ENCODE measurements around the gene SH3BP4. TPM values are rescaled to one million over a fixed set of nuclear protein-coding genes. Genes with fewer than 3 reads are reported as not detected.

SH3BP4 gene
- total and polyA plus RNA-seq, 2 experiments from 2014 or later = 59.3 to 100 TPM

GRCh38 chr2:235034265-235035118, 82.7 kb downstream of the SH3BP4 start:
- H3K27me3 ChIP-seq (replicated peaks; ENCODE audit: insufficient read depth) = no peaks in the 10 kb centered on the region
- in situ Hi-C loops (cut with MboI) = no loop called here
- no peak overlapping the region for H2AFZ ChIP-seq
- TF ChIP-seq EZH2 (IDR thresholded peaks at IDR 0.05; ENCODE audit: insufficient read depth, poor library complexity, severe bottlenecking) (no peak), EZH2phosphoT487 (IDR thresholded peaks at IDR 0.05; ENCODE audit: insufficient read depth, low read depth) (no peak)
- no peaks in the 10 kb centered on the region for H3K9me2 ChIP-seq (ENCODE audit: insufficient read depth)
- no peak overlapping the region for H3K9ac ChIP-seq
- no peak overlapping the region for H3K27ac ChIP-seq
- H3K79me2 ChIP-seq (ENCODE audit: insufficient read depth) = peaks cover 97% of the 10 kb centered on the region
- no peak overlapping the region for H3K4me2 ChIP-seq (ENCODE audit: unreplicated experiment)
- H3K36me3 ChIP-seq (ENCODE audit: low read depth) = peaks cover 35% of the 10 kb centered on the region
- 96 to 98% methylated on average over 30 of the region's 30 CpGs for WGBS, 2 experiments (ENCODE audit: low coverage in 1 of 2, low lambda C conversion rate in 2 of 2, missing lambda C conversion rate in 2 of 2)
- H3F3A ChIP-seq (ENCODE audit: insufficient read depth) = peaks cover 20% of the 10 kb centered on the region
- no peak for DNase-seq
- no peak overlapping the region for H3K4me3 ChIP-seq
- no peaks in the 10 kb centered on the region for H3K9me3 ChIP-seq (ENCODE audit: low read depth)
- no peaks in the 10 kb centered on the region; the same call in 1 of the 2 replicates for H4K20me1 ChIP-seq (ENCODE audit: insufficient read depth)
- no peaks in the 10 kb centered on the region for H3K4me1 ChIP-seq (ENCODE audit: insufficient read depth)

DNA sequence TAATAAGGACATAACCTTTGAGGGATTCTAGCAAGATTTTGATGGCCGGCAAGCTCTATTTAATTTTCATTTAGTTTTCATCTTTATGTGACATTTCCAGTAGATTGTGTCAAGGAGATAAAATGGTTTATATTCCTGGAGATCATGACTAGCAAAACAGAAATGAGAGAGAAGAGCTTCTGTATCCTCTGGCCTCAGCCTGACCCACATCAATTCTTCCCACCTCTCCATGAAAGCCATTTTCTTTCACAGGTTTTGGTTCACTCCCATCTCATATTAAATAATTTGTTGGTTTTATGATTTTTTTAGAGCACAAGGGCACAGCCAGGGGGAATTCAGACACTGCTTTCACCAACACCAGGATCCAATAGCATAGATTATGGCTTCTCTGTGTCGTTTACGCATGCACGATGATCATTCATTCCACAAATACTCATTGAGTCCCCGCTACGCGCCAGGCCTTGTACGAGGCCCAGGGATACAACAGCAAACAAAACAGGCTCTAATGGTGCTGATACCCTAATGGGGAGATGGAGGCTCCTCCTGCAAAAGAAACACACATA, 85.9 kb downstream of the SH3BP4 start:
- Histone ChIP-seq H3K36me3 (ENCODE audit: low read depth) (peaks cover 46% of the 10 kb centered on the region), H4K20me1 (ENCODE audit: insufficient read depth) (no peaks in the 10 kb centered on the region; the same call in 1 of the 2 replicates), H3K4me1 (ENCODE audit: insufficient read depth) (no peaks in the 10 kb centered on the region), H3K79me2 (ENCODE audit: insufficient read depth) (peaks cover 97% of the 10 kb centered on the region), H3K9ac (no peak overlapping the region), H3K27ac (no peak overlapping the region), H3K4me3 (no peak overlapping the region), H3K27me3 (replicated peaks; ENCODE audit: insufficient read depth) (no peaks in the 10 kb centered on the region), H2AFZ (no peak overlapping the region), H3K4me2 (ENCODE audit: unreplicated experiment) (no peak overlapping the region), H3F3A (ENCODE audit: insufficient read depth) (peaks cover 20% of the 10 kb centered on the region; the same call in 1 of the 2 replicates), H3K9me2 (ENCODE audit: insufficient read depth) (no peaks in the 10 kb centered on the region), H3K9me3 (ENCODE audit: low read depth) (no peaks in the 10 kb centered on the region)
- TF ChIP-seq EZH2 (IDR thresholded peaks at IDR 0.05; ENCODE audit: insufficient read depth, poor library complexity, severe bottlenecking) (no peak), EZH2phosphoT487 (IDR thresholded peaks at IDR 0.05; ENCODE audit: insufficient read depth, low read depth) (no peak)
- WGBS, 2 experiments (ENCODE audit: low coverage in 1 of 2, low lambda C conversion rate in 2 of 2, missing lambda C conversion rate in 2 of 2) = 96 to 97% methylated on average over 8 of the region's 8 CpGs
- in situ Hi-C loops (cut with MboI) = no loop called here
- no peak for DNase-seq

DNA sequence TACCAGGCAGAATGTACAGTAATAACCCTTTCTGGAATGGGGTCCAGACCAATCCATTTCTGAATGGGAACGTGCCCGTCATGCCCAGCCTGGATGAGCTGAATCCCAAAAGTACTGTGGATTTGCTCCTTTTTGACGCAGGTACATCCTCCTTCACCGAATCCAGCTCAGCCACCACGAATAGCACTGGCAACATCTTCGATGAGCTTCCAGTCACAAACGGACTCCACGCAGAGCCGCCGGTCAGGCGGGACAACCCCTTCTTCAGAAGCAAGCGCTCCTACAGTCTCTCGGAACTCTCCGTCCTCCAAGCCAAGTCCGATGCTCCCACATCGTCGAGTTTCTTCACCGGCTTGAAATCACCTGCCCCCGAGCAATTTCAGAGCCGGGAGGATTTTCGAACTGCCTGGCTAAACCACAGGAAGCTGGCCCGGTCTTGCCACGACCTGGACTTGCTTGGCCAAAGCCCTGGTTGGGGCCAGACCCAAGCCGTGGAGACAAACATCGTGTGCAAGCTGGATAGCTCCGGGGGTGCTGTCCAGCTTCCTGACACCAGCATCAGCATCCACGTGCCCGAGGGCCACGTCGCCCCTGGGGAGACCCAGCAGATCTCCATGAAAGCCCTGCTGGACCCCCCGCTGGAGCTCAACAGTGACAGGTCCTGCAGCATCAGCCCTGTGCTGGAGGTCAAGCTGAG, 89.6 kb downstream of the SH3BP4 start:
- H3K9ac ChIP-seq = no peak overlapping the region
- no peaks in the 10 kb centered on the region for H3K4me1 ChIP-seq (ENCODE audit: insufficient read depth)
- H3K9me3 ChIP-seq (ENCODE audit: low read depth) = no peaks in the 10 kb centered on the region
- WGBS, 2 experiments (ENCODE audit: low coverage in 1 of 2, low lambda C conversion rate in 2 of 2, missing lambda C conversion rate in 2 of 2) = 90 to 91% methylated on average over 31 of the region's 31 CpGs
- in situ Hi-C loops (cut with MboI) = no loop called here
- no peak for DNase-seq
- H3K4me3 ChIP-seq = no peak overlapping the region
- H3K4me2 ChIP-seq (ENCODE audit: unreplicated experiment) = no peak overlapping the region
- no peaks in the 10 kb centered on the region for H3K27me3 ChIP-seq (replicated peaks; ENCODE audit: insufficient read depth)
- H3F3A ChIP-seq (ENCODE audit: insufficient read depth) = peaks cover 24% of the 10 kb centered on the region; the same call in 1 of the 2 replicates
- H4K20me1 ChIP-seq (ENCODE audit: insufficient read depth) = no peaks in the 10 kb centered on the region
- peaks cover 93% of the 10 kb centered on the region for H3K79me2 ChIP-seq (ENCODE audit: insufficient read depth)
- TF ChIP-seq EZH2phosphoT487 (IDR thresholded peaks at IDR 0.05; ENCODE audit: insufficient read depth, low read depth) = no peak
- H2AFZ ChIP-seq = no peak overlapping the region
- no peaks in the 10 kb centered on the region for H3K9me2 ChIP-seq (ENCODE audit: insufficient read depth)
- H3K27ac ChIP-seq = no peak overlapping the region
- peaks cover 40% of the 10 kb centered on the region for H3K36me3 ChIP-seq (ENCODE audit: low read depth)

- peaks cover 47% of the 10 kb centered on the region for H3K36me3 ChIP-seq (ENCODE audit: low read depth)
- no peaks in the 10 kb centered on the region for H3K9me3 ChIP-seq (ENCODE audit: low read depth)
- no peak overlapping the region for H3K9ac ChIP-seq
- no peak for DNase-seq
- H4K20me1 ChIP-seq (ENCODE audit: insufficient read depth) = no peaks in the 10 kb centered on the region
- no peaks in the 10 kb centered on the region for H3K4me1 ChIP-seq (ENCODE audit: insufficient read depth)
- H3K27ac ChIP-seq = no peak overlapping the region
- in situ Hi-C loops (cut with MboI) = no loop called here
- TF ChIP-seq EZH2phosphoT487 (IDR thresholded peaks at IDR 0.05; ENCODE audit: insufficient read depth, low read depth) (no peak), EZH2 (IDR thresholded peaks at IDR 0.05; ENCODE audit: insufficient read depth, poor library complexity, severe bottlenecking) (no peak)
- H3K27me3 ChIP-seq (replicated peaks; ENCODE audit: insufficient read depth) = no peaks in the 10 kb centered on the region
- H3F3A ChIP-seq (ENCODE audit: insufficient read depth) = peaks cover 27% of the 10 kb centered on the region; the same call in 1 of the 2 replicates
- H3K9me2 ChIP-seq (ENCODE audit: insufficient read depth) = no peaks in the 10 kb centered on the region
- H3K4me2 ChIP-seq (ENCODE audit: unreplicated experiment) = no peak overlapping the region
- H2AFZ ChIP-seq = no peak overlapping the region
- H3K4me3 ChIP-seq = no peak overlapping the region
- H3K79me2 ChIP-seq (ENCODE audit: insufficient read depth) = peaks cover 93% of the 10 kb centered on the region
- 95 to 97% methylated on average over 25 of the region's 25 CpGs for WGBS, 2 experiments (ENCODE audit: low coverage in 1 of 2, low lambda C conversion rate in 2 of 2, missing lambda C conversion rate in 2 of 2)
Measured at GRCh38 chr2:235041918-235042575, 90.2 kb downstream of the SH3BP4 start.

Measured in GM23248 (cell line).